GM12874 (cell line): ENCODE data around the gene COL6A6.

ENCODE experiments used
- TF ChIP-seq, protein P1 (sequence below): IDR thresholded peaks from 2 replicates; pipeline ENCODE4 v1.5.1; 2011; ENCODE audit warnings: low read depth, mild to moderate bottlenecking, control low read depth, low read length, moderate library complexity; ENCODE audit not compliant: insufficient read depth

The COL6A6 gene

DNA sequence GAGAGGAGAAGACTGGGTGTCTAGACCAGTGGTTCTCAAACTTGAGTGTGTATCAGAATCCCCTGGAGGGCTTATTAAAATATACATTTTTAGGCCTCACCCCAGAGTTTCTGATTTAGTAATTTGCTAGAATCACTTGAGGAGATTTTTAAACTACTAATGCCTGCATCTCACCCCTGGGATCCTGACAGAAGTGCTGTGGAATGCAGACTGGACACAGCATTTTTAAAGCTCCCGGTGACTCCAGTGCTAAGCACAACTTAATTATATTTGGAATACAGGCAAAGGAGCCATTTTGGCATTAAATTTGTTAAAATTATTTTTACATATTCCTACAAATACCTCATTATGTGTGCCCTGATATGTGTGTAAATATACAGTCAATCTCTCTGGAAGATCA lies 26.7 kb upstream of the COL6A6 start:
- TF ChIP-seq, protein P1, sequence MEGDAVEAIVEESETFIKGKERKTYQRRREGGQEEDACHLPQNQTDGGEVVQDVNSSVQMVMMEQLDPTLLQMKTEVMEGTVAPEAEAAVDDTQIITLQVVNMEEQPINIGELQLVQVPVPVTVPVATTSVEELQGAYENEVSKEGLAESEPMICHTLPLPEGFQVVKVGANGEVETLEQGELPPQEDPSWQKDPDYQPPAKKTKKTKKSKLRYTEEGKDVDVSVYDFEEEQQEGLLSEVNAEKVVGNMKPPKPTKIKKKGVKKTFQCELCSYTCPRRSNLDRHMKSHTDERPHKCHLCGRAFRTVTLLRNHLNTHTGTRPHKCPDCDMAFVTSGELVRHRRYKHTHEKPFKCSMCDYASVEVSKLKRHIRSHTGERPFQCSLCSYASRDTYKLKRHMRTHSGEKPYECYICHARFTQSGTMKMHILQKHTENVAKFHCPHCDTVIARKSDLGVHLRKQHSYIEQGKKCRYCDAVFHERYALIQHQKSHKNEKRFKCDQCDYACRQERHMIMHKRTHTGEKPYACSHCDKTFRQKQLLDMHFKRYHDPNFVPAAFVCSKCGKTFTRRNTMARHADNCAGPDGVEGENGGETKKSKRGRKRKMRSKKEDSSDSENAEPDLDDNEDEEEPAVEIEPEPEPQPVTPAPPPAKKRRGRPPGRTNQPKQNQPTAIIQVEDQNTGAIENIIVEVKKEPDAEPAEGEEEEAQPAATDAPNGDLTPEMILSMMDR, result no peak

DNA sequence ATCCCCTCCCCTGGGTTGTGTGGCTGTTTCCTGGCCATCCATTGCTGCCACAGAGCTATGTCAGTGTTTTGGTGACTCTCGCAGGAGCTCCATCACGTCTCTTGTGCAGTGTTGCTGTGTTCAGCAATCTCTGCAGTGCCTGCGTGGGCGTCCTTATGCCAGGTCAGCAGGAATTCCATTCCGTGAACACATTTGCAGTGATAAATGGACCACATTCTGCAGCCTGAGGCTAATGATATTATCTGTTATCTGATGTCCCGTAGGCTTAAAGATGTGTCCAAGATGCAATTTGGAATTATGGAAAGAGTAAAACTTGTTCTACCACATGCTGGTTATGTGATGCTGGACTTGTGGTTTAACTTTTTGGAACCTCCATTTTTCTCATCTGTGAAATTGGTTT lies 25.5 kb upstream of the COL6A6 start:
- TF ChIP-seq, protein P1, result no peak

DNA sequence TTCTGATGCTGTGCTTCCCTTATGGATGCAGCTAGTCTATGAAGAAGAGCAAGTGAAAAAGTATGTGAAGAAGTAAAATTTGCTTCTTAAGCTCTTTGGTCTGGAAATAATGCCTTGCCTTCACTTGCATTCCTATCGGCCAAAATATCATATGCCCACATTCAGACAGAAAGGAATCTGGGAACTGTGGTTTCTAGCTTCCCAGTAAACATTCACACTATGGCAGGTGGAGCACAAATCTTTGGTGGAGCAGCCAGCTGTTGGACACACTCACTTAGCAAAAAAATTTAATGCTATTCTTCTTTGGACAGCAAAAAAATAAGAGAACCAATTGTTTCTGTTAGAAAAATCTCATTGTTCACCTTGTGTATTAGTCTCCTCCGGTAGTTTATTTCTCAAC lies 12.3 kb upstream of the COL6A6 start:
- TF ChIP-seq, protein P1, result no peak

DNA sequence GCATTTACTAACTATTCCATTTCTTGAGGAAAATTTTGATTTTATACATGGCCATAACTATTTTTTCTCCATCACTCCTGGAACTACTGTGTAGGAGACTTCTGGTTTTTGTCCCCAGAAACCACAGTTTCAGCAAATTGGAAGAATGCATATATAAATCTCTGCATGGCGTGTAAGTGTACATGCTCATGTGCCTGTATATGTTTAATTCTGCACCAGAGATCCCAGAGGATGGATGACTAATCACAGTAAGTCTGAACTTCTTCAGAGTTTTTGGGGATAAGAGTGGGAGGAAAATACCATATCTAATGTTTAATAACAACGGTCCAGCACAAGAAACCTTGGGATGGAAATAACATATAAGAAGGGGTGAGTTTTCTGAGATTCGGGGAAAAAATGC lies 10.9 kb upstream of the COL6A6 start:
- TF ChIP-seq, protein P1, result no peak

DNA sequence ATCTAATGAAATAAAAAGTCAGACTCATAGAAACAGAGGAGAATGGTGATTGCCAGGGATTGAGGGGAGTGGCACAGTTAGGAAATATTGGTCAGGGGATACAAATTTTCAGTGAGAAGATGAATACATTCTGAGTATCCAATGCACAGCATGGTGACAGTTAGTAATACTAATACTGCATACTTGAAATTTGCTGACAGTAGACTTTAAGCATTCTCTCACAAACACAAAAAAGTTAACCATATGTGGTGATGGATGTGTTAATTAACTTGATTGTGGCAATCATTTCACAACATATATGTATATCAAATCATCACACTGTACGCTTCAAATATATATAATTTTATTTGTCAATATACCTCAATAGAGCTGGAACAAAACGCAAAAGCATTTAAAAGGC lies 9.2 kb upstream of the COL6A6 start:
- TF ChIP-seq, protein P1, result no peak

DNA sequence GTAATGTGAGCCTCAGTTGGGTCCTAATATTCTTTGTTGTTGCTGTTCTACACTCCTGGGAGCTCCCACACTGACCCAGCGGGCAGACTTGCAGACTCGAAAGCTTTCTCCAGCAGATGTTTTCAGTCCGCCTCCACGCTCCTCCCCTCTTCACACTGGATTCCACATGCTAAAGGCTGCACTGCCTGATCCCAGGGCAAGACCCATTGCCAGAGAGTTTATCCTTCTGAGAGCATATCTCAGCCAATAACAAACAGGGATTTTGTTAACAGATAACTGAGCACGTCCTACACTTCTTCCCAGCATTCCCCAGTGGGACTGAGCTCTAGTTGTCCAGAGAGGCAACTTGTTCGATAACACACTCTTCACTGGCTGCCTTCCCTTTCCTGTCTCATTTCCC lies 8.0 kb upstream of the COL6A6 start:
- TF ChIP-seq, protein P1, result no peak

DNA sequence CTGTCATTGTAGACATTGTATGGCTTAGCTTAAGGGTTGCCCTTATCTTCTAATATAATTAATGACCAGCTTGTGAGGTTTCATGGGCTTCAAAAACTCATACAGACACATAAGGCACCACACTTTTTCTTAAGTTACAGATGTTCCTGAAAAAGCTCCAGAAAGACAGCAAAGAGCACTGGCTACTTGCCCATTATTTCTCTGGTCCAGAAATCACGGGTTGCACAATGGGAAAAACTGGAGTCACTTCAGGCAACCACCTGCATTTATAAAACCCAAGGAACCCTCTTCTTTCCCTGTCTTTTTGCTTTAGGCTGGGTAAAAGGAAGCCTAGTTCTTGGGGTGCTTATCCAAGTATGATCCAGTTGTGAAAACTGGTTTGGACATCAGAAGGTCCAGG lies 2.3 kb upstream of the COL6A6 start:
- TF ChIP-seq, protein P1, result no peak

DNA sequence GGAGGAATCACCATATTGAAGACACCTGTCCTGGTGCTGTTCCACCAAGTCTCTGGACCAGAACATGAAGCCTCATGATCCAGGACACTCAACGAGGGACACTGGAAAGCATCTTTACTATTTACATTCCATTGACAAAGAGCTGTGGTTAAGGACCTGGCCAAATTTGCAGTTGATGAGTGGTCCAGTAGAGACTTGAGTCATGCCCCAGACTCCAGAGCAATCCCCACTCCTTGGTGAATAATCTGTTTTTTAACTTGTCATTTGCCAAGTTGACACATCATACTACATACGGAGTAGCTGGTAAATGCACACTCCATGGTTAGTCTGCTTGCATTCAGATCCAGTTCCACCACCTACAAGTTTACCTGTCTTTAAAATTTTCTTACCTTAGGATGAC lies 1.2 kb upstream of the COL6A6 start:
- TF ChIP-seq, protein P1, result no peak
